GM19193 (cell line): ENCODE results near the gene SBK1.

Experiments
- POLR2A ChIP-seq: IDR thresholded peaks from 4 replicates; pipeline ENCODE4 v1.6.1; 2011; ENCODE audit not compliant: insufficient read depth, insufficient read length; ENCODE audit errors: extremely low read depth

Gene SBK1

DNA sequence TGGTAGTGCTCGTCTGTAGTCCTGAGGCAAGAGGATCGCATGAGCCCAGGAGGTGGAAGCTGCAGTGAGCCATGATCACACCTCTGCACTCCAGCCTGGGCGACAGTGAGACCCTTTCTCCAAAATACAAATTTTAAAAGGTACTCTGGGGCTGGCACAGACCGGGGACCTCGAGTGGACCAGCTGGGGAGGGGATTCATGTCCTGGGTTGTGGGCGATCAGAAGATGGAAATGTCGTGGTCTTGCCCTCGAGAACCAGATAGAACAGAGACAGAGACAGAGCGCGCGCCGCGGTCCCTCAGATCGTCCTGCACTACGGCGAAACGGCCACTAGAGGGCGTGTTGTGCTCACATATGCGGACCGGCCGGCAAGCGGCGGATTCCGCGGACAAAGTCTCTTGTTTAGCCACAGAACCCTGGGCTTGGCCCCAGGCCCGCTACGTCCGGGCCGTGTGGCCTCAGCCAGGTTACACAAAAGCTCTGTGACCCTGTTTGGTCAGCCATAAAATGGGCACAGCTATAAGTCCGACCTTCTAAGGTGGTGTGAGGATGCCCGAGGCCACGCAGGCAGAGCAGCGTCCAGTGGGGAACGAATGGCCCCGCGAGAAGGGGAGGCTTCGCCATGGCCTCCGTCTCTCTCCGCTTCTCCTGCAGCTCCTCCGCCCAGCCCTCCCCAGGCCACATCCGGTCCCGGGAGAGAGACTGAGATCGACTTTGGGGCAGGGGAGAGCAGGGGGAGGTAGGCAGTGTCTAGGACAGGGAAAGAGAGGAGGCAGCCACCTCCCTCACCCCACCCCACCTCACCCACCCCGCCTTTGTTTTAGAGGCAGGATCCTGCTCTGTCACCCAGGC is 14.6 kb upstream of the SBK1 start:
- no peak for TF ChIP-seq POLR2A

DNA sequence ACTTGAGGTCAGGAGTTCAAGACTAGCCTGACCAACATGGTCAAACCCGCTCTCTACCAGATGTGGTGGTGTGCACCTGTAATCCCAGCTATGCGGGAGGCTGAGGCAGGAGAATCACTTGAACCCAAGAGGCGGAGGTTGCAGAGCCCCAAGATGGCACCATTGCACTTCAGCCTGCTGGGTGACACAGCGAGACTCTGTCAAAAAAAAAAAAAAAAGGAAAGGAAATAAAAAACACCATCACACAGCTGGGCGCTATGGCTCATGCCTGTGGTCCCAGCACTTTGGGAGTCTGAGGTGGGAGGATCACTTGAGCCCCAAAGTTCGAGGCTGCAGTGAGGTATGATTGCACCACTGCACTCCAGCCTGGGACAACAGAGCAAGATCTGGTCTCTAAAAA is 13.3 kb upstream of the SBK1 start:
- TF ChIP-seq POLR2A, result no peak

DNA sequence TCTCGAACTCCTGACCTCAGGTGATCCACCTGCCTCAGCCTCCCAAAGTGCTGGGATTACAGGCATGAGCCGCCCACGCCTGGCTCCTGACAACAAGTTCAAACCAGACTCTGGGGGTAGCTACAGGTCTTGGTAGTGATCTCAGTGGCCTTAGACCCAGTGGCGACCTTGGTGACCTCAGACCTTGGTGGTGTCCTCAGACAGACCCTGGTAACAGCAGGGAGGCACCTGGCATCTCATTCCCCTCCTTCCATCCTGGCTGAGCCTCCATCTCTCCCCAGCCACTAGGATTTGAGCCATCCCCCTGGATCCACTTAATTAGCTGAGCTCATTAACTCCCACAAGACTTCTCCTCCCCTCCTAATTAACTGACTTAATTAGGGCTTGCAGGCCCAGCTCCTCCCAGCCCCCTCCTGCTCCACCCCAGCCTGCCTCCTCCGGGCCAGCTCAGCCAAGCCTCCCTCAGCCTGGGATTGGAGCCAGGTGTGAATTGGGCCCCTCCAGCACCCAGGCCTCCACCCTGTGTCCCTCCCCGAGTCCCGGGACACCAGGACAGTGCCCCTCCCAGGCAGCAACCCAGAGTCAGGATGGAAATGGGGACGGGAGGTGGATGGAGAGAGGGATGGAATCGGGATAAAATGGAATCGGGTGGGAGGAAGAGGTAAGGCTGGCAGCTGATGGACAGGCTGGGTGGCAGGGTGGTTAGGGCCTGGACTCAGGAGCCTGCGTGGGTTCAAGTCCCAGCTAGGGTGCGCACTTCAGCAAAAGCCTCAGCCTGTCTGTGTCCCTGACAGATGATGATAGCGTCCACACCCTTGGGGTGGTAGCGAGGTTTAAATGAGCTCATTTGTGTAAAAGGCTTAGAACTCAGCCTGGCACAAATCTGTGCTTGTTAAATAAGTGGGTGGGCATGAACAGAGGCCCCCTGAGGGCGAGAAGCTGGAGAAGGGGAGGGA is 11.2 kb upstream of the SBK1 start:
- TF ChIP-seq POLR2A, result no peak

DNA sequence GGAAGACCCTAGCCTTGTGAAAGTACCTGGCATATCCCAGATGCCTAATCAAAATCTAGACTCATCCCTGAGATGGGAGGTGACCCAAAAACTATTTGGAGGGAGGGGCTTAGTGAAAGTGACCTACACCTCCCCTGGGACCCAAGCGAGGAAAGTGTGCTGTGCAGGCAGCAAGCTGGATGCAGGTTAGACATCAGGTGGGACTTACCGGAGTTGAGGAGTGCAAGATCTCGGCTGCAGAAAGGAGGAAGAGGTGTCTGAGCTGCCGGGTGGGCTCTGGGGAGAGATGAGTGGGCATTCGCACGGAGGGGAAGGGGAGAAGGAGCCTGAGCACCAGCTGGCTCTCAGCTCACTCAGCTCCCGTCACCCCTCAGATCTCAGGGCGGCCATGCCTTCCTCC is 10.3 kb upstream of the SBK1 start:
- TF ChIP-seq POLR2A, result no peak

DNA sequence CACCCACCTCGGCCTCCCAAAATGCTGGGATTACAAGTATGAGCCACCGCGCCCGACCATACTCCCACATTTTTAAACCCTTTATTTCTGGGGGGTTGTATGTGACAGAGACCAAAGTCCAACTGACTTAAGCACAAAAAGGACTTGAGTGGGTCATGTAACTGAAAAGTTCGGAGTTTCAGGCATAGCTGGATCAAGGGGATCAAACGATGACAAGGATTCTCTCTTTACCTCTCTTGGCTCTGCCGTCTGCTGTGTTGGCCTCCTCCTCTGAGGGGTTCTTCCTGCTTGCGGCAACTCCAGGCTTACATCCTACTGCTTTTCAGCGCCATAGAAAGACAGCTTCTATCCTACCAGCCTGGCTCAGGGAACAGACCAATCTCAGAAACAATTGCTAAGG is 9.2 kb upstream of the SBK1 start:
- no peak for TF ChIP-seq POLR2A

DNA sequence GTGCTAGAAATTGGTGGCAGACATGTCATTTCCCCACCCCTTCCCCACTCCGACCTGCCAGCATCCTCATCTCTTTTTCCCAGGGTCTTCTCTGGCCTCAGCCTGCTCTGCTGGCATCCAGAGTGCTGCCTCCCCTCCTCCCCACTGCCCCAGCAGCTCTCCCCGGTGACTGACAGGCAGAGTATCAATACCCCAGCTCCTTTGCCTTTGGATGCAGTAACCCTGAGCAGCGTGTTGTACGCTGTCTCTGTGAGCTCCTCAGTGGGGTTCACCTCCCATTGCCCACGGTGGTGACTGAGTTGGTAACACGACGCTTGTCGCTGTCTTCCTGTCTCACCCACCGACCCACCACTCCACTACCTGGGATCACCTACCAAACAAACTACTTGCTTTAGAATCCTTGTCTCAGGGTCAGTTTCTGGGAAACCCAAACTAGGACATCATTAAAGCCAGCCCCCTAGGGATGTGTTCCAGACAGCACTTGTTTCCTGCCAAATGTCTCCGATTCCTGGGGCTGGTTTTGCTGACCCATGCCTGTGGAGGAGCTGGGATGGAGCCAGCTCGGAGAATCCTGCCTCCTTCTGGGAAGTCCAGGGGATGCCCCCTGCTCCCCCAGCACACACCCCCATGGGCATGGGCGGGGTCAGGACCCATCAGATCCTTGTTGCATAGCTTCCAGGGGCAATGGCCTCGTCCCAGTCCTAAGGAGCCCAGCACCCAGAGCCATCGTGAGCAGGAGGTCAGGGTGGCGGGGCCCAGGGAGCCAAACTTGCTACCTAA is 8.3 kb upstream of the SBK1 start:
- TF ChIP-seq POLR2A, result no peak

DNA sequence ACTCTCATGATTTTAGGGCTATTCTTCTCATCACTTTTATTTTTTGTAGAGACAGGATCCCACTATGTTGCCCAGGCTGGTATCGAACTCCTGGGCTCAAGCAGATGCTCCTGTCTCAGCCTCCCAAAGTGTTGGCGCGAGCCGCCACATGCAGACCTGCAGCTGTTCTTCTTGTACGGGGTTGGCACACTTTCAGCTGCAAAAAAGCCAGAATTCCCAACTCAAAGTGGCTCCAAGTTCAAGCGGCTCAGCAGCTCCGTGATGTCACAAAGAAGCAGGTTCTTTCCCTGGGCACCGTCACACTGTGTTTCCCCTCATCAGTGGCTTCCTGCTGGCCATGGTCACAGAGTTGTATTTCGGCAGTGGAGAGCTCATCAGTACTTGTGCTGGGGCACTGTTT is 6.7 kb upstream of the SBK1 start:
- no peak for TF ChIP-seq POLR2A

DNA sequence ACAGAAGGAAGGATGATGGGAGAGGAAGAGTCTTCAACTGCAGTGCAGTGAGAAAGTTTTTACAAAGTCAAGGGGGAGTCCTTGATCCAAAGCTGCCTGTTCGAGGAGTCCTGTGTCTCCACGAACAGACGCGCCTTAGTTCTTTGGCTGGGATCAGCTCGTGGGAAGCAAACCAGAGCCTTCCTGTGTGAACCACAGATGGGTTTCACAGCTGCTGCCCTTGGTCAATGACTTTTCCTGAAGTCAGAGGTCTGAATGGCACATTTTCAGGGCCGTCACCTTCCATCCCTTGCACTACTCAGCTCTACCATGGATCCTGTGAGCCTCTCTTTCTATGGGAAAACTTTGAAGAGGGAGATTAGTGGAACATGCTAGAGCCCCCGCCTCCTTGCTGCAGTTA is 4.2 kb upstream of the SBK1 start:
- no peak for TF ChIP-seq POLR2A

DNA sequence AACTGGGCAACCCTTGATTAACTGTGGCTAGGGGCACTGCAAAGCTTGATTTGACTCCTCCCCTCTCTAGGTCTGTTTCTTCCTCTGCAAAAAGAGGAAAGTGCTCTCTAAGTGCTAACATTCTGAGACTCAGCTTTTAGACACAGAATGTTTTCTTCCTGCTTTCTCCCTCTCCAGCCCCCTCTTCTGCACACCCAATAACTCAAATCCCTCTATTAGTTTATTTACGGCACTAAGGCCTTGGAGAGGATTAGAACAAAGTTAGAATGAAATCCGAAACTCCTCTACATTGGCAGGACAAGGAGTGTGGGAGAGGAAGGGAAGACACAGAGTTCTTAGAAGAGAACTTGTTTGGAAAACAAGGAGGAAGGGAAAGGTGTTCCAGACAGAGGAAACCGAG is 3.3 kb upstream of the SBK1 start:
- no peak for TF ChIP-seq POLR2A

DNA sequence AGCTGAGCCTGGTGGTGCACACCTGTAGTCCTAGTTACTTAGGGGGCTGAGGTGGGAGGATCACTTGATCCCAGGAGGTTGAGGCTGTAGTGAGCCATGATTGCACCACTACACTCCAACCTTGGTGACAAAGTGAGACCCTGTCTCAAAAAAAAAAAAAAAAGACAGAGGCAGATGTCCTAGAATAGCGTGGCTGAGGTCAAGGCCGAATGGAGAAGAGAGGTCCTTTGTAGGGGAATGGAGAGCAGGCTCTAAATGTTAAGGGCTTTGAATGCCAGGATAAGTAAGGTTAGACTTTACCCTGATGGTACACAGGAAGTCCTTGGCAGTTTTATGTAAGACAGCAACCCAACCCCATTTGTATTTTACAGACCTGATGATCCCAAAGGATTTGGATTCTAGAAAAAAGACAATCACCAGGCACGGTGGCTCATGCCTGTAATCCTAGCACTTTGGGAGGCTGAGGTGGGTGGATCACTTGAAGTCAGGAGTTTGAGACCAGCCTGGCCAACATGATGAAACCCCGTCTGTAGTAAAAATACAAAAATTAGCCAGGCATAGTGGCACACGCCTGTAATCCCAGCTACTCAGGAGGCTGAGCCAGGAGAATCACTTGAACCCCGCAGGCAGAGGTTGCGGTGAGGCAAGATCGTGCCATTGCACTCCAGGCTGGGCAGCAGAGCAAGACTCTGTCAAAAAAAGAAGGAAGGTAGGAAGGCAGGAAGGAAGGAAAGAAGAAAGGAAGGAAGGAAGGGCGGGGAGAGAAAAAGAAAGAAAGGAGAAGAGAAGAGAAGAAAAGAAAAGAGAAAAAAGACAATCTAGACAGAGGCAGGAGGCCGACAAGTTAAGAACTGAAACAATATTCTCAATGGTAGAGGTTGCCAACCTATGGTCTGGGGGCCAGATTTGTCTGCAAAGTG is 2.1 kb upstream of the SBK1 start:
- no peak for TF ChIP-seq POLR2A

DNA sequence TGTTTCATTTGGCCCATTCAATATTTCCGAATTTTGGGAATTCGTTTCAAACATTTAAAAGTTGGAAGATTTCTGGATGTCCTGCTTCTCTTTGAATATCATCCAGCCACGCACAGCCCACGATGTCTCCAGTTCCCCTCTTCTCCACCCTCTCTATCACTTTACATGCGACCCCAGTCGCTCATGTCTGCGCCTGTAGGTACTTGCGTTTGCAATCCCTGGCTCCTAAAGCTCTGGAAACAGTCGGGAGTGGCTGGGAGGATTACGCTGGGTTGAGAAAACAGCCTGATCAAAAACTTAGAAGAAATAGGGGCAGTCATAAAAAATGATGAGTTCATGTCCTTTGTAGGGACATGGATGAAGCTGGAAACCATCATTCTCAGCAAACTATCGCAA is 1.5 kb upstream of the SBK1 start:
- no peak for TF ChIP-seq POLR2A

DNA sequence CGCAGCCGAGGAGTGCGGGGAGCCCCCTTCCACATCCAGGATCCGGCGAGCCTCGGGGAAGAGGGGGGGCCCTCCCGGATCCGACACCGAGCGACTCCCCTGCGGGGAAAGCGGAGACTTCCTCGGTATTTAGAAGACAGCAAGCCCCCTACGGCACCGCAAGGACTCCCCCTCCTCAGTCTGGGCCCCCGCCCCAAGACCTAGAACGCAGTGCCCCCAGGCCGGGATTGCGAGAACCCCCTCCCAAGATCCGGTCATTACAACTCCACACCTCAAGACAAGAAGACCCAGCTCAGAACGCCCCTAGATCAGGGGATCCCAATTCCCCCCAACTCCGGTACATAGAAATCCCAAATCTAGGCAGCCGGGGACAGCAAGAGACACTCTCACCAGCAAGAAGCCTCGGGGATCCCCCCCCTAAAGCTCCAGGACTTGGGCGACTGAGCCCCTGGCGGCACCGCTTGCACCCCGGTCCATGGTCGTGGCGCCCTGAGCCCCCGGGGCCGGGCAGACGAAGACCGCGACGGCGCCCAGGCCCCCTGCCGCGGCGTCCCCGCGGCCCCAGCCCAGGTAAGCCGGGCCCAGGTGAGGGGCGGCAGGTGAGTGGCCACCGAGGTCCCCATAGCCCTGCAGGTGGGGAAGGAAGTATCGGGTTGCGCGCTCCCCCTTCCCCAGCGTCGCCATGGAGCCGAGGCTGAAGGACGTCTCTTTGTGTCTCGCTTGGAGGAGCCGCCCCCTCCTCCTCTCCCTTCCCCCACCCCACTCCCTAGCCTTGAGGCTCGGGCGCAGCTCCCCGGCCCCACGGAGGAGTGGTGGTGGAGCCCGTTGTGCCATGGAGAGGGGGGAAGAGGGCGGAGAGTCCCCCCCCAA is 641 bp downstream of the SBK1 start:
- no peak for TF ChIP-seq POLR2A

DNA sequence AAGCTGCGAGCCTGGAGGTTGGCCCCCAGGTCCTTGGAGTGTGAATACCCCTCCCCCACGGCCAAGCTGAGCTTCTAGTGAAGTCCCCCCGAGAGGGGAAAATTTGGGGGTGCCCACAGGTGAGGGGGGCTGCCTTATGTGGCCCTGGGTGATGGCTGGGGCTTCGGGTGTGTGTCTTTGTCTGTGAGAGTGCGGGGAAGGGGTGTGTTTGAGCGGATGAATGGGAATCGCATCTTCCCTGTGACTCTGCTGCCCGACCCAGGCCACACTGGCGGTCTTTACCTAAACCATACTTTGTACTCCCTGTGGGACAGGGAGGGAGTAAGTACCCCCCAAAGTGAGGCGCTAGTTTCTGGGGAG is 1.3 kb downstream of the SBK1 start:
- TF ChIP-seq POLR2A, result no peak
